ENCODE measurements around the gene CACNA1A.

Gene CACNA1A

GRCh38 chr19:13252569-13253335 lies 253.5 kb downstream of the CACNA1A start:
- ChIA-PET CTCF (interaction anchor here (0.8 to 6.4 kb wide), 3 partner anchors 9 to 17 kb away, joined by 3 to 36 read pairs (median 3); no protein-coding TSS in a partner anchor), POLR2A (no interaction called here)
- no peak for DNase-seq (ENCODE audit: extremely low spot score)
- TF ChIP-seq, protein P1, sequence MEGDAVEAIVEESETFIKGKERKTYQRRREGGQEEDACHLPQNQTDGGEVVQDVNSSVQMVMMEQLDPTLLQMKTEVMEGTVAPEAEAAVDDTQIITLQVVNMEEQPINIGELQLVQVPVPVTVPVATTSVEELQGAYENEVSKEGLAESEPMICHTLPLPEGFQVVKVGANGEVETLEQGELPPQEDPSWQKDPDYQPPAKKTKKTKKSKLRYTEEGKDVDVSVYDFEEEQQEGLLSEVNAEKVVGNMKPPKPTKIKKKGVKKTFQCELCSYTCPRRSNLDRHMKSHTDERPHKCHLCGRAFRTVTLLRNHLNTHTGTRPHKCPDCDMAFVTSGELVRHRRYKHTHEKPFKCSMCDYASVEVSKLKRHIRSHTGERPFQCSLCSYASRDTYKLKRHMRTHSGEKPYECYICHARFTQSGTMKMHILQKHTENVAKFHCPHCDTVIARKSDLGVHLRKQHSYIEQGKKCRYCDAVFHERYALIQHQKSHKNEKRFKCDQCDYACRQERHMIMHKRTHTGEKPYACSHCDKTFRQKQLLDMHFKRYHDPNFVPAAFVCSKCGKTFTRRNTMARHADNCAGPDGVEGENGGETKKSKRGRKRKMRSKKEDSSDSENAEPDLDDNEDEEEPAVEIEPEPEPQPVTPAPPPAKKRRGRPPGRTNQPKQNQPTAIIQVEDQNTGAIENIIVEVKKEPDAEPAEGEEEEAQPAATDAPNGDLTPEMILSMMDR (IDR thresholded peaks at IDR 0.05; ENCODE audit: control extremely low read depth, extremely low read depth, low read depth, missing control alignments) = no peak

DNA sequence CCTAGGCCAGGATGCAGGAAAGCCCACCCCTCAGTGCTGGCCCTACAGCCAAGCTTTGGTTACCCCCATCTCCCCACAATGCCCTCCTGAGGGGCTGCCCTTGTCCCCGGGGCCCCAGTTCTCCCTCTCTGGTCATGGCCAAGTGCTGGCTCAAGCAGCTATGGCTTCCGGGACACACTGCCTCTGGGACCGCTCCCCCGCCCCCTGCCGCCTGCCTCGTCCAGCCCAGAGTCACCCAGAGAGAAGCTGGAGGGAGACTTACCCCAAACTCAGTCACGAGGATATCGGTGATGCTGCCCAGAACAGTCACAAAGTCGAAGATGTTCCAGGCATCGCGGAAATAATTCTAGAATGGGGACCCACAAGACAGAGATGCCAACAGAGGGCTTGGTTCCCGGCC lies 261.4 kb downstream of the CACNA1A start:
- ChIA-PET POLR2A (no interaction called here), CTCF (interaction anchor here (0.8 to 5.9 kb wide), 3 partner anchors 9 to 50 kb away, joined by 3 to 24 read pairs (median 3); no protein-coding TSS in a partner anchor)
- no peak for DNase-seq (ENCODE audit: extremely low spot score)
- TF ChIP-seq, protein P1 (IDR thresholded peaks at IDR 0.05; ENCODE audit: control extremely low read depth, extremely low read depth, low read depth, missing control alignments) = no peak

DNA sequence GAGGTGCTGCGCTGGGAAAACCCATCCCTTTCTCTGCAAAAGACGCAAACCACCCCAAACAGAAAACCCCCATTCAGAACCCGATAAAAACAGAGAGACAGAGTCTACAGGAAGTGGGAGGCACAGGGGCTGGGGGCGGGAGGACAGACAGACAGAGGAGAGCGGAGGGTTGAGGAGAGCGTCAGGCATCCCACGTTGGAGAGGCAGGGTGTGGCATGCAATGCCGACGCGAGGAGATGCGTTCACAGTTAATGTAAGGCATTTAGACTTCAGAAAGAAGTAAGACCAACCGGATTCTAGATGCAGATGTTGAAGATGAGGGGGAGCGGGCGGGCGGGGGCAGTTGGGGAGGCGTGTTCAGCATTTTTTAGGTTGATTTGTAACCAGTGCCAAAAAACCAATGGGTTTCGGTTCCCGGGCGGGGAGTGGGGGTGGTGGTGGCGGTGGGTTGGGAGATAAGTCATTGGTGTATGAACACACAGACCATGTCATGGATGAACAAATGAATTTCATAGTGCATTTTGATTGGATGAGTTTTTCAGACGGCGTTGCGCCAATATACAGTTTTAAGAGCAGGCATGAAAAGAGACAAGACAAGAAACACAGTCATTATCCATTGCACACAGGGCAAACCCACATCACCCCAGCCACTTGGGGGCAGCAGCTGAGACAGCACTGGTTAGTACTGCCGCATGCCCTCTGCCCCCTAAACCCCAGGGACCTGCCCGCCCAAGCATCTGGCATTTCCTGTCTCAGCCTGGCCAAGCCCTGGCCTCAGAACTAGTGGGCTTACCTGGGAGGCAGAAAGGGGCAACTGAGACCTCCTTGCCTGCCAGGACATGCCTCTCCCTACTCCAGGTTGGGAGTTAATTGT lies 264.8 kb downstream of the CACNA1A start:
- no peak for DNase-seq (ENCODE audit: extremely low spot score)
- TF ChIP-seq, protein P1 (IDR thresholded peaks at IDR 0.05; ENCODE audit: control extremely low read depth, extremely low read depth, low read depth, missing control alignments) = no peak
- ChIA-PET POLR2A (no interaction called here), CTCF (interaction anchor here (1.0 kb wide), 1 partner anchor 21 kb away, joined by 3 read pairs; no protein-coding TSS in a partner anchor)

DNA sequence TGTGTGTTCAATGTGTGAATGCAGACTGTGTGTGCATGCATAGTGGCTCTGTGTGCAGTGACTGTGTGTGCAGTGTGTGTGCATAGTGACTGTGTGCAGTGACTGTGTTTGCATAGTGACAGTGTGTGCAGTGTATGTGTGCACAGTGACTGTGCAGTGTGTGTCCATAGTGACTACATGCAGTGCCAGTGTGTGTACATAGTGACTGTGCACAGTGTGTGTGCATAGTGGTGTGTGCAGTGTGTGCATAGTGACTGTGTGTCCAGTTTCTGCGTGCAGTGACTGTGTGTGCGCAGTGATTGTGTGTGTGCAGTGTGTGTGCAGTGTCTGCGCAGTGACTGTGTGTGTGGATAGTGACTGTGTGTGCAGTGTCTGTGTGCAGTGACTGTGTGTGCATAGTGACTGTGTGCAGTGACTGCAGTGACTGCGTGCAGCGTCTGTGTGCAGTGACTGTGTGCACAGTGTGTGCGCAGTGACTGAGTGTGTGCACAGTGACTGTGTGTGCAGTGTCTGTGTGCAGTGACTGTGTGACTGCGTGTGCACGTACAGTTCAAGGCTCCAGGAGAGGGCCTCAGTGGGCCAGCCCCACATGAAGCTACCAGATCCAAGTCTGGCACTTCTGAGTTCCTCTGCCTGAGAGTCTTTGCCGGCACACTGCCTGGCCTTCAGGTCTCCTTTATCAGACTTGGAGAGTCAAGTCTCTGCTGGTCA lies 265.8 kb downstream of the CACNA1A start:
- TF ChIP-seq, protein P1 (IDR thresholded peaks at IDR 0.05; ENCODE audit: control extremely low read depth, extremely low read depth, low read depth, missing control alignments) = no peak
- no peak for DNase-seq (ENCODE audit: extremely low spot score)
- ChIA-PET CTCF (interaction anchor here (1.0 kb wide), 1 partner anchor 22 kb away, joined by 3 read pairs; no protein-coding TSS in a partner anchor), POLR2A (no interaction called here)

DNA sequence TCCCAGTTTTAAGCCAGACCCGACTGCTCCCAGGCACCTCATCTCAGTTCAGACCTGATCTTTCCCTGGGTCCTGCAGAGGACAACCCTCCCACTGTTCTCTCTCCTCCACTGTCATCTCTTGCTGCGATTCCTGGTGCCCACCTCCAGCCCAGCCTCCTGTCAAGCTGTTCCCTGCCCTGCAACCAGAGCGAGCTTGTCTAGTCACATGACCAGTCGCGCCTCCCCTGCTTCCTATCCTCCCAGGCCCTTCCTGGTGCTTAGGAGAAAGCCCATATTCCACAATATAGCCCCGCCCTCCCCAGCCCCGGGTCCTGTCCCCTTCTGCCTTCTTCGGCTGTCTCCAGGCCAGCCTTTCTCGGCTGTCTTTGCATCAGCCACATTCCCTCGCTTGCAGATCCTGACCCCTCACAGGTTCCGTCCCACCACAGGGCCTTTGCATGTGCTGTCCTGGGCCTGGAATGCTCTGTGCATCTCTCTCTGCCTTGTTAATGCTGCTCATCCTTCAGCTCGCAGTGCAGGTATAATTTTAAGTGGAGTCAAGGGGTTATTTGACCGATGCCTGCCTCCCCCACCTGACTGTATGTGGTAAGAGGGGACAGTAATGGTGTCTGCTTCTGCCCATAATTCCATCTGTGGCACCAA lies 267.3 kb downstream of the CACNA1A start:
- no peak for DNase-seq (ENCODE audit: extremely low spot score)
- ChIA-PET CTCF (no interaction called here), POLR2A (no interaction called here)
- TF ChIP-seq, protein P1 (IDR thresholded peaks at IDR 0.05; ENCODE audit: control extremely low read depth, extremely low read depth, low read depth, missing control alignments) = no peak

Data from GM10248 (cell line).